Frontal cortex (tissue), 4 donors: ENCODE measurements around the gene RRP12. TPM values are rescaled to one million over a fixed set of nuclear protein-coding genes. Genes with fewer than 3 reads are reported as not detected.

Experiments
- DNase-seq, 2 donors: peaks; one replicate each; pipeline ENCODE4 v3.0.0; 2012; ENCODE audit warnings: low spot score in 2 of 2
- FAIRE-seq: peaks from 2 replicates; lab custom pipeline; 2012; peaks lifted over from hg19 to GRCh38; lab: Jason Lieb, UNC
- small RNA-seq: library from RNA; depleted of rRNA; stranded (forward); fragments of <200 nt; gene quantifications from one replicate; pipeline ENCODE3, GENCODE V24; 2014
- total RNA-seq: library from RNA; depleted of rRNA; stranded (reverse); fragments of >200 nt; gene quantifications from one replicate; pipeline ENCODE4 v1.2.3, GENCODE V29; 2014
- donor health status: control.
- donor health status: control.
- donor health status: control.

The RRP12 gene
- total RNA-seq, 1 donor from 2014 or later = 11.8 TPM

DNA sequence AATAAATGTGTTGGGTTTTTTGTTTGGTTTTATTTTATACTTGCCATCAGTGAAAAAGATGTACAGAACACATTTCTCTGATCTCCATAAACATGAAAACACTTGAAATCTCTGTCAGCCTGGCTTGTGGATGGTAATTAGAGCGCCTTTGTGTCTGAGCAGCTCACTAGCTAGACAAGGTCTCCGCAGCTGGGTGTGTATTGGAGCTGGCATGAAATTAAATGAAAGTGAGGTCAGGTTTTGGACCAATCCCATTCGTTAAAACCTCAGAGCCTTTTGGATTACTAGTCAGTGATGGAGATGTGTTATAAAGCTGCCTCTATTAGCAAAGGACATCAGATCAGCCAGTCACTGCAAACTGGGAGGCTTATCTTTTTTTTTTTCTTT lies 79.3 kb downstream of the RRP12 start:
- no peak for DNase-seq
- FAIRE-seq = no peak

DNA sequence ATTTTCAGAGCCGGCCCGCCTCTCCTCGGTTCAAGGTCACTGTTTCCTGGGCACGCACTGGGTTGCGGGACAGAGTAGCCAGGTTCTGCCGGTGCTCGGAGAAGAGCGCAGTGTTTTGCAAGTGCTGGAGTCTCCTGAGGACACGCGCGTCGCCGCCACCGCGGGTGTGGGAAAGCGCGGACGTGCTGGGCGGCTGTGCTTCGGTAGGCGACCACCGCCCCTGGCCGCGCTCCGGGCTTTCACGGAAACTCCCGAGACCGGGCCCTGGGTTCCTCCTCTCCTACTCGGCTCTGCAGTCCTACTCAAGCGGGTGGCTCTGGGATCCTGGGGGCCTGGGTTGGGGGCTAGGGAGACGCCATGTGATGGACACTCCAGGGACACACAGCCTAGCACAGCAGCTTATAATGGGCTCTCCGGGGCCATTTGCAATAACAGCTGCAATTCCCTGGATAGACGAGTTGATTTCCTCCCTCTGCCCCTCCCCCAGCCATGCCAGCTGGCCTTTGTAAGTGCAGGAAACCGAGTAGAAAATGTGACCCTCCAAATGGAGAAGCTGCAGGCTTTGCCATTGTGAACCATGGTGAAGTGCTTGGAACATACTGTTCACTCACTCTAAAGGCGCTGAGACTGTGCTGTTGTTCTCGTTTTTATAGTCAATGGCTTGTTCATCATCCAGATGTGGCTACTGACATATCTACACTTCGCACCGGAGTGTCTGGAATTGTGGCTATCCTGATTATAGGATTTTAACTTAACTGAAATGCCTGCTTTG lies 79.9 kb downstream of the RRP12 start:
- FAIRE-seq = no peak
- DNase-seq = no peak

DNA sequence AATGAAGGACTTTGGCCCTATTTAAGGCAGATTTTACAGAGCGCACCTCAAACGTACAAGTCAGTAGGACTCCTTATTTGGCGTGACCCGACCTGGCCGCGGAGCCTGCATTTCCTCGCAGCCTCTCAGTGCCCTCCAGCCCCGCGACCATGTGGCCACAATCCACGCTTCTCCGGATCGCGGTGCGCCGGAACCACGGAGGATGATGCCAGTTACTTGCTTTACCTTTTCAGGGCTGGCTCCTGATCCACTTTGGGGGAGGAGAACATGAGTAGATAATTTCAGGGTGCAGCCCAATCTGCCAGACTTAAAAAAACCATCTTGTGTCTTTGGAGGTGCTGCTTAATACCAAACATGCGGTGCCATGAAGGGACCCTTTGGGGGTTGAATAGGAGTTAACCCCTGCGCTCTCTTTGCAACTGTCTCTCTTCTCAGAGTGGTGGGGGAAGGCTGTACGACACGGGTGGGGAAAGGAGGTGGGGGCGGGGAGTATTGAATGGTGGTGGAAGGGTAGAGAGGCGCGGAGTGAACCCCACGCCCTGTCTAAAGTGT lies 80.6 kb downstream of the RRP12 start:
- no peak for FAIRE-seq
- no peak for DNase-seq

DNA sequence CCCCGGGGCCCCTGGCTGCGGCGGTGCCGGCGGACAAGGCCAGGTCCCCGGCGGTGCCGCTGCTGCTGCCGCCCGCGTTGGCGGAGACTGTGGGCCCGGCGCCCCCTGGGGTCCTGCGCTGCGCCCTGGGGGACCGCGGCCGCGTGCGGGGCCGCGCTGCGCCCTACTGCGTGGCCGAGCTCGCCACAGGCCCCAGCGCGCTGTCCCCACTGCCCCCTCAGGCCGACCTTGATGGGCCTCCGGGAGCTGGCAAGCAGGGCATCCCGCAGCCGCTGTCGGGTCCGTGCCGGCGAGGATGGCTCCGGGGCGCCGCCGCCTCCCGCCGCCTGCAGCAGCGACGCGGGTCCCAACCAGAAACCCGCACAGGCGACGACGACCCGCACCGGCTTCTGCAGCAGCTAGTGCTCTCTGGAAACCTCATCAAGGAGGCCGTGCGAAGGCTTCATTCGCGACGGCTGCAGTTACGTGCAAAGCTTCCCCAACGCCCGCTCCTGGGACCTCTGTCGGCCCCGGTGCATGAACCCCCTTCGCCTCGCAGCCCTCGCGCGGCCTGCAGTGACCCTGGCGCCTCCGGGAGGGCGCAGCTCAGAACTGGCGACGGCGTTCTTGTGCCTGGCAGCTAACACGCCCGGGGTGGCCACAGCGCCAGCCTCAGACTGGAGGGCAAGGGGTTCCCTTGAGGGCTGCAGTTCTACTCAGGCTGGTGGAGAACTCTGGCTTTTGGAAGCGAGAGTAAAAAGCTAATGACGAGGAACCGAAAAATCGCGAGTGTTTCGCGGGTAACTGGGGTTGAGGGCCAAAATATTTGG lies 81.3 kb downstream of the RRP12 start:
- FAIRE-seq = no peak
- no peak for DNase-seq

DNA sequence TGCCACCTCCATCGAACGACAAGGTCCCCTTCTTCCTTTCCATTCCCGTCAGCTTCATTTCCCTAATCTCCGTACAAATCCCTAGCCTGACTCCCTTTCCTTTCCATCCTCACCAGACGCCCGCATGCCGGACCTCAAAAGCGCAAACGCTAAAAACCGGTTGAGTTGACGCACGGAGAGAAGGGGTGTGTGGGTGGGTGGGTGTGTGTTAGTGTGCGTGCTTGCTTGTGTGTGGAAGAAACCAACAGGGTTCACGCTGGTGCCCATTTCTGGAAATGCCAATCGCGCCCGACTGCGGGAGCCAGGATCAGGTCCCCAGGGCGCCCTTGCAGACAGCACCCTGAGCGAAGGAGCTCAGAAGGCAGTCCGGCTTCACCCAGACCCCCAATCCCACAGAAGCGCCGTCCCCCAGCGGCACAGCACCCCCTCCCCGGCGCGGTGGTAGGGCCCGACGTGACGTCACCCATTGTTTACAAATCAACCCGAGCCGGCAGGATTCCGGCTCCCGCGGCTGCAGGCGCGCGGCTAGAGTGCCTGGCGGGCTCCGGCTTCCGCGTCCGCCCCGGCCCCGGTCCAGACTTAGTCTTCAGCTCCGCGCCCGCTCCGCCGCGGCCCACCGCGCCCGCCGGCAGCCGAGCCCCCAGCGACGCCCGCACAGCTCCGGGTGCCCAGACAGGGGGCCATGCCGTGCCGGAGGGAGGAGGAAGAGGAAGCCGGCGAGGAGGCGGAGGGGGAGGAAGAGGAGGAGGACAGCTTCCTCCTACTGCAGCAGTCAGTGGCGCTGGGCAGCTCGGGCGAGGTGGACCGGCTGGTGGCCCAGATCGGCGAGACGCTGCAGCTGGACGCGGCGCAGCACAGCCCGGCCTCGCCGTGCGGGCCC lies 82.1 kb downstream of the RRP12 start, which contains the start of gene FRAT1:
FRAT1 (plus strand) TSS at position 500 of the 880 bp plus-strand sequence; CDS start at position 683, 183 bp downstream.
- FAIRE-seq = no peak

DNA sequence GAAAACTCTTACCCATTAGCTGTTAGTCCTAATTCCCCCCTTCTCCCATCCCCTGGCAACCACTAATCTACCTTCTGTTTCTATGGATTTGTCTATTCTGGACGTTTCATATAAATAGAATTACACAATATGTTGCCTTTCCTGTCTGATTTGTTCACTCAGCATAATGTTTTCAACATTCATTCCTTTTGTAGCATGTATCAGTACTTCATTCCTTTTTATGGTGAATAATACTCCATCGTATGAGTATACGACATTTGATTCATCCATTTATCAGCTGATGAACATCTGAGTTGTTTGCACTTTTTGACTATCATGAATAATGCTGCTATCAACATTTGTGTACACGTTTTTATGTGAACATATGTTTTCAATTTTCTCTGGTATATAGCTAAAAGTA lies 86.5 kb downstream of the RRP12 start:
- no peak for FAIRE-seq

More for the DNA sequence above, 82.1 kb downstream of the RRP12 start, which contains the start of gene FRAT1:
- peak; percentile 77 to 78 for DNase-seq

DNA sequence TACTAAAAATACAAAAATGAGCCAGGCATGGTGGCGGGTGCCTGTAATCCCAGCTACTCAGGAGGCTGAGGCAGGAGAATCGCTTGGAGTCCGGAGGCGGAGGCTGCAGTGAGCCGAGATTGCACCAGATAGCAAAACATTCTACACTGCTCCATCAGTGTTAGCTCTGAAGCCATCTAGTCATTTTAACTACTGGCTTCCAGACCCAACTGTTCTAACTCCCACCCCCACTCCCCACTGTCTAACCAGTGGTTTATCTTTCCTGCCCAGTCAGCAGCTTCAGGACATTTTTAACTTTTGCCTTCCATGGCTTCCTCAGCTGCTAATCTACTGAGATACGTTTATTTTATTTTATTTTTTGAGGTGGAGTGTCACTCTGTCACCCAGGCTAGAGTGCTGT lies 88.2 kb downstream of the RRP12 start:
- DNase-seq (no peak), FAIRE-seq (no peak)

More for the DNA sequence above, 86.5 kb downstream of the RRP12 start:
- DNase-seq = no peak

DNA sequence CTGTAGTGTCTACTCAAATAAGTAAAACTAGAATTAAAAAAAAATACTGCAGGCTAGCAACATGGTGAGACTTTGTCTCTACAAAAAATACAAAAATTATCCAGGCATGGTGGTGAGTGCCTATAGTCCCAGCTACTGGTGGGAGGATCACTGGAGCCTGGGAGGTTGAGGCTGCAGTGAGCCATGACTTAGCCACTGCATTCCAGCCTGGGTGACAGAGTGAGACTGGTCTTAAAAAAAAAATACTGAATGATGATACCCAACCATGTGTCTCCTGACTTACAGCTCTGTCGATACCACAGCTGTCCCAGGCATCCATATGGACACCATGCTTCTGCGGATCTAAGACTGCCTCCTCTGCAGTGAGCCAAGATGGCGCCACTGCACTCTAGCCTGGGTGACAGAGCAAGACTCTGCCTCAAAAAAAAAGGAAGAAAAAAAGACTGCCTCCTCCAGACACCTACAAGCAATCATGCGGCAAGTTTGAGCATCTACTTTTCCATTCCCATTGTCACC lies 90.0 kb downstream of the RRP12 start:
- no peak for FAIRE-seq
- DNase-seq = no peak

DNA sequence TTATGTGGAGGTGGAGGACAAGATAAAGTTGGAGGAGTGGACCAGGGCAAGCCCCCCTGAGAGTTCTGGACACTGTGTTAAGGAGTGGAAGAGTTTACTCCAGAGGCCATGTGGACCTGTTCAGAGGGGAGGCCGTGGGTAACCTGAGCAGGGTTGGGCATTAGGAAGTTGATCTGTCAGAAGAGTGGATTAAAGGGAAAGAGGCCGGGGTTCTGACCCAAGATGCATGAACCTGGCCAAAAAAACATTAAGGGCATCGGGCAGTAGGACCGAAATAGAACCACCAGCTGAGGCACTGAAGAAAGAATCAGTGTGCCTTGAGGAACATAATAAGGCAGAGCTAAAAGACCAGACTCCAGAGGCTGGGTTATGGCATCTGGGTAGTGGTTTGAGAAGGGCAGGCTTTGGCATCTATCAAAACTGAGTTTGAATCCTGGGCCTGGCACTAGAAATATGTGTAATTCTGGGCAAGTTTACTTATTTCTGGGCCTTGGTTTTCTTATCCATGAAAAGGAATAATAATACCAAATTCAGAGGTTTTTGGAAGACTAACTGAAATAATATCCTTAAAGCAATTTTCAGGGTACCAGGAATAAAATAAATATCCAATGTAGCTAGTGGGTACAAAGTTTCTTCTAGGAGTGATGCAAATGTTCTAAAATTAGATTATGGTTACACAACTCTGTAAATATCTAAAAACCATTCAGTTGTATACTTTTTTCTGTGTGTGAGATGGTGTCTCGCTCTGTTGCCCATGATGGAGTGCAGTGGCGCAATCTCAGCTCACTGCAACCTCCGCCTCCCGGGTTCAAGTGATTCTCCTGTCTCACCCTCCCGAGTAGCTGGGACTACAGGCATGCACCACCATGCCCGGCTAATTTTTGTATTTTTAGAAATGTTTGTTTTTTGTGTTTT lies 93.0 kb downstream of the RRP12 start:
- FAIRE-seq = no peak
- DNase-seq = no peak

DNA sequence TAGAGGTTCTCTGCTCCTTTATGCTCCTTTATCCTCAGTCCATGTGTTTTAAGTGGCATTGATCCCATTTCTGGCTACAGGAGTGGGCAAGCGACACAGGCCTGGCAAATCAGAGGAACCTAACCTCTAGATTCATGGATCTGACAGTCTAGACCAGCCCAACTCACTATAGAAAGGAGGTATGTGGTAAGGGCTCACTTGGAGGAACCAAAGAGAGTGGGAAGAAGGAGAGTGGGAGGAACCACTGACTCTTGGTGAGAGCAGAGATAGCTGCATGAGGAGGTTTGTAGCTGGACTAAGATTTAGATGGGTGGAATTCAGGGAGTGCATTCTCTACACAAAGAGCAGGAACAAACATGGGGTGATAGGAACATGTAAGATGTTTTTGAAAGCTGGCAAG lies 93.7 kb downstream of the RRP12 start:
- FAIRE-seq (no peak), DNase-seq (no peak)

Small RNAs within 50 kb of the gene (small RNA-seq; reads per million reads assigned to genes)
- not detected for gene RF00019

Other genes with a start within 250 kb of the RRP12 start
- 48.9 TPM for gene SLIT1, start 215.4 kb downstream of the RRP12 start, total RNA-seq
- 7.7 TPM for gene ARHGAP19, start 108.7 kb downstream of the RRP12 start, total RNA-seq
- gene FRAT1, start 82.1 kb downstream of the RRP12 start, total RNA-seq = 4.9 TPM
- 17.1 TPM for gene FRAT2, start 66.6 kb downstream of the RRP12 start, total RNA-seq
- 143 TPM for gene PGAM1, start 24.9 kb upstream of the RRP12 start, total RNA-seq
- gene EXOSC1, start 44.7 kb upstream of the RRP12 start, total RNA-seq = 52.6 TPM
- gene ZDHHC16, start 44.8 kb upstream of the RRP12 start, total RNA-seq = 22.0 TPM
- gene MMS19, start 97.1 kb upstream of the RRP12 start, total RNA-seq = 44.0 TPM
- gene UBTD1, start 97.6 kb upstream of the RRP12 start, total RNA-seq = 1.6 TPM
- not detected for gene ANKRD2, start 171.4 kb upstream of the RRP12 start, total RNA-seq
- gene HOGA1, start 183.0 kb upstream of the RRP12 start, total RNA-seq = 0.41 TPM
- not detected for gene C10orf62, start 188.4 kb upstream of the RRP12 start, total RNA-seq
- gene MORN4, start 232.2 kb upstream of the RRP12 start, total RNA-seq = 35.5 TPM
- gene PI4K2A, start 239.3 kb upstream of the RRP12 start, total RNA-seq = 11.0 TPM